GM21526 (cell line): ENCODE data around the gene IRF7.
A peak's percentile ranks its signal among the peaks of the same experiment; 100 is the strongest.
"Not testable (repeated sequence)": the region's sequence is repeated elsewhere in the genome, so short reads cannot be mapped to it uniquely, and the experiment has no call there.

Experiments
- ATAC-seq: cut with Tn5 transposase; IDR thresholded peaks from one replicate; pipeline ENCODE4 v1.9.1; 2021; ENCODE audit warnings: moderate library complexity; ENCODE audit not compliant: unreplicated experiment, low FRiP score

Gene IRF7

GRCh38 chr11:615504-616319 is at the start of gene IRF7:
Gene IRF7 (minus strand): TSS chr11:615950. CDS start chr11:615364, 586 bp downstream.
- ATAC-seq, result peak; percentile 78

DNA sequence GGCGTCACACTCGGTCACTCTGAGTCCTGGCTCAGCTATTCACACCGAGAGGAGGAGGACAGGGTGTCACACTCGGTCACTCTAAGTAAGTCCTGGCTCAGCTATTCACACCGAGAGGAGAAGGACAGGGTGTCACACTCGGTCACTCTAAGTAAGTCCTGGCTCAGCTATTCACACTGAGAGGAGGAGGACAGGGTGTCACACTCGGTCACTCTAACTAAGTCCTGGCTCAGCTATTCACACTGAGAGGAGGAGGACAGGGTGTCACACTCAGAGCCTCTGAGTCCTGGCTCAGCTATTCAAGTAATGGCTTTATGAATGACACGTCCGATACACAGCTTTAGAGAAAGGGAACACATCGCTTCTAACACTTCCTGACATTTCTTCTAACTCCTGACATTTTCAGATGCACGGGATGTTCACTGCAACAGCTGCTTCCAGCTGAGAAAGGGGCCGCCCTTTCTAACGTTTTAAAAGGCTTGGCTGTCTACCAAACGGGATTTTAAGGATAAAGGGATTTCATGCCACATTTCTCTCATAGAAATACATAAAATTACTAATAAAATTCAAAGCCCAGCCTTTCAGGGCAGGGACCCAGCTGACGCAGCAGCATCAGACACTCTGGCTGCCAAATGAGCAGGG is 49.4 kb upstream of the IRF7 start:
- no peak for ATAC-seq

DNA sequence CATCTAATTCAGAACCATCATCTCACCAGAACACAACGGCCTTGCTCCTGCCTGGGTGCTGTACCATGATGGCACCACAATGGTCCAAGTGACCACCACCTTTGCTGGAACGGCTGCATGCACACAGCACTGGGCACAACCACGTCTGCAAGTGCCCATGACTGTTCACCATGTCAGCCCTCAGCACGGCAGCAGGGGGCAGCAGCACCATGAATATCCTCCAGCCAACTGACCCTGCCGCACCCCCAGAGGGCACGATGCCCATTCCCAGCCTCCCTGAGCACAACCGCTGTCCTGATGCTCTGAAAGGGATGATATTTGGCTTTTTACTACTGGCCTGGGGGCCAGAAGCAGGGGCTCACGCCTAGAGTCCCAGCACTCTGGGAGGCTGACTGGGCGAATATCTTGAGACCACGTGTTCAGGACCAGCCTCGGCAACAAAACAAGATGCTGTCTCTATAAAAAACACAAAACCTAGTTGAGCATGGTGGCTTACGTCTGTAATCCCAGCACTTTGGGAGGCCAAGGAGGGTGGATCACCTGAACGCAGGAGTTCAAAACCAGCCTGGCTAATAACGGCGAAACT is 47.0 kb upstream of the IRF7 start:
- no peak for ATAC-seq

DNA sequence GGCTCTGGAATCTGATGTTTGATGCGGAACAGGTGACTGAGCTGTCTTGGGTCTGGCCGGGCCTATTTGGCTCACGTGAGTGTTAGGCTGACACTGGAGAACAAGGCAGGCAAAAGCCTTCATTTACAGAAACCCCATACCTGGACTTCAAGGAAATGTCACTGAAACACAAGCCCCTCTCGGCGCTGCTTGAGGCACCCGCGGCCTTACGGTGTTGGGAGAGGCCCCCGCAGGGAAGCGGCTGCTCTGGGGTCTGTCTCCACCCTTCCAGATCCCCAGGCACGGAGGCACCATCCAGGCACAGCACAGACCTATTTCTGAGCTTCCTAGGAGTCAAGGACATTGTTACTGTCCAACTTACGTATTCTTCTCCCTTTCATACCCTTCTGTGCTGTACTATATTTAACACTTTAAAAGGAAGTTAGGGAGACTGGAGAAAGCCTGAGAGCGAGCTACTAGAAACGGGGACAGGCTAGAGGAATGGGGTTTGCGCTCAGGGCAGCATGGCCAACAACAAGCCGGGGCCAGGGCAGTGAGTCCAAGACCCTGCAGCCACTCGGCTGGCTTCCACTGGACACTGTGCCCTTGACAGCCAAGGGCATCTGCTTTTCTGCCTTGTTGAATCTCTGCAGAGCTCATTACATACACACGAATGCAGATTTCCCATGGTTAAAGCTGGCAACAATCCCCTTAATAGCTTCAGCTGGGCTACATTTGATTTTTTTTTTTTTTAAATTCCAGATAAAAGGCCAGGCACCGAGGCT is 45.1 kb upstream of the IRF7 start:
- no peak for ATAC-seq

DNA sequence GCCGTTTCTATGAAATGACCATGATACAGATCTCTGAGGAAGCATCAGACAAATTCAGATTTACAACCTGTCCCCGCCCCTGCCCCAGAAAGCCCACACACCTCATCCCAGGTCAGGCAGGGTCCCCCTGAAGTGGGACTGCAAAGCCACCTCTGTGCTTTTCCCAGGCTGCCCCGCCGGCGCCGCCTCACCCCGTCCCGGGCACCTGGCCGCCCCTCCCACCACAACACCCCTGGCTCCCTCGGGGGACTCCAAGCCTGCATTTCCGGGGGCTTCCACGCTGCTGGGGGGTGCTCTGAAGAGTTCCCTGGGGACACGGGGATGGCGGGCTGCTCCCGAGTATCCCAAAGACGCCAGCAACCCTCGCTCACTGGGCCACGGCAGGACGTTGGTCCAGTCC is 44.5 kb upstream of the IRF7 start:
- ATAC-seq, result no peak

GRCh38 chr11:659532-660085 is 43.9 kb upstream of the IRF7 start:
- no peak for ATAC-seq

DNA sequence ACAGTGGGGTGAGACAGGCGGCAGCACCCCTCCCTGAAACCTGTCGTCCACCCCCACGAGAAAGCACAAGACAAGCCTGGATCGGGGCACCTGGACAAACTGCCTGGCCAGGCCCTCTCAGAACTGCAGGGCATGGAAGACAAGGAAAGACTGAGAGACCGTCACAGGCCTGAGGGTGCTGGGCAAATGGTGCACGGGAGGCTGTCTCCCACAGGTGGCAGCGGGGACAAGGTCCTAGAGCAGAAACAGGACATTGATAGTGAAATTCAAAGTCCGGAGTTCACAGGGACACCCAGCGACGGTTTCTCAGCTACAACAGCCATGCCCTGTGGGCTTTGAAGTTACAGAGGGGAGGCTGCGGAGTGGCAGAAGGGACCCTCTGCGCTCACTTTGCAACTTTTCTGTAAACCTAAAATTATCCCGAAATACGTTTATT is 42.0 kb upstream of the IRF7 start:
- ATAC-seq, result no peak

DNA sequence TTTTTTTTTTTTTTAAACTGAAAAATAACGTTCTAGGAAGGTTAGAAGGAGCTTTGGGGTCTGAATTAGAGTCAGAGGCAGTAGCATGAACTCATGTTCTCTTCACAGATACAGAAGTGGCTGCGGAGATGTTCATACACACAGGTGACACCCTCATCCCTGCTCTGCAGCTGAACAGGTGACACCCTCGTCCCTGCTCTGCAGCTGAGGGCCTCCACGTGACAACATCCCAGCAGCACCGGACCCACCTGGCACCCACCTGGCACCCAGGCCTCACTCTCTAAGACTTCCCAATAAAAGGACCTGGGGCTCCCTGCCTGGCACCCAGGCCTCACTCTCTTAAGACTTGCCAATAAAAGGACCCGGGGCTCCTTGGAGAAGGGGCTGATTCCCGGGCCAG is 41.1 kb upstream of the IRF7 start:
- ATAC-seq, result no peak

GRCh38 chr11:656426-656825 is 40.7 kb upstream of the IRF7 start:
- ATAC-seq, result no peak

DNA sequence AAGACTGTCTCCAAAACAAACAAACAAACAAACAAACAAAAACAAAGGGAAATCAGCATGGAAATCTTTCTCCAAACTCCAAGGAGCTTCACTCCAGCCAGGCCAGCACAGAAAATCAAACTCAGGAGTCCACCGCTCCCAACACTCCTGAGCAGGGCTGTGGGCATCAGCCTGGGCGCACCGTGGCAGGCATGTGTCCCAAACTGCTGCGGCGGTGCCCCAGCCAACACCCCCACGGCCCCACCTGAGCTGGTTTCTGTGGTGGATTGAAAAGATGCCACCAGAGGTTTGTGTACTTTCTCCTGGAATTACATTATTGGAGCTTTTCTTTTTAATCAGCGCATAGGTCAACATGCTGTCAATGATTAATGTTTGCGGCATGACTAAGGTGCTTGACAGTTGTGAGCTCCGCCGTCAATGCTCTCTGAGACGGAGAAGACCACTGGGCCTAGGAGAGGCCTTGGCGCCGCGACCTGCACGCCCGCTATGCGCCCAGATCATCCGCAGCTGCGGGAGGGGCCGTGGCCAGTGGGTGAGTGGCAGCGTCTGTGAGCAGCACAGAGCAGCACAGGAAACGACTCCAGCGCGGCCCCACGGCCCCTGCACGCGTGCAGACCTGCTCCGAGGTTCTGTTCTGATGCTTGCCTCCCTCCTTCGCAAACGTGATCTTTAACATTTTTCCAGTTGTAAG is 39.4 kb upstream of the IRF7 start:
- ATAC-seq, result no peak

DNA sequence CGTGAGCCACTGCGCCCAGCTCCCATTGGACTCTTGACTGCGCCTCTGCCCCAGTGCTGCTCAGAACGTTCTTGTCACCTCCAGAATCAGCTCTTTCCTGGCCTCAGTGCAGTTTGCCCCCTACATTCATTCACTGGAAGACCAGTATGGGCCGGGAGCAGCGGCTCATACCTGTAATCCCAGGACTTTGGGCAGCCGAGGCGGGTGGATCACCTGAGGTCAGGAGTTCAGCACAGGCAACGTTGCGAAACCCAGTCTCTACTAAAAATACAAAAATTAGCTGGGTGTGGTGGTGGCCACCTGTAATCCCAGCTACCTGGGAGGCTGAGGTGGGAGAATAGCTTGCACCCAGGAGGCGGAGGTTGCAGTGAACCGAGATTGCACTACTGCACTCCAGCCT is 38.7 kb upstream of the IRF7 start:
- not testable (repeated sequence) for ATAC-seq

DNA sequence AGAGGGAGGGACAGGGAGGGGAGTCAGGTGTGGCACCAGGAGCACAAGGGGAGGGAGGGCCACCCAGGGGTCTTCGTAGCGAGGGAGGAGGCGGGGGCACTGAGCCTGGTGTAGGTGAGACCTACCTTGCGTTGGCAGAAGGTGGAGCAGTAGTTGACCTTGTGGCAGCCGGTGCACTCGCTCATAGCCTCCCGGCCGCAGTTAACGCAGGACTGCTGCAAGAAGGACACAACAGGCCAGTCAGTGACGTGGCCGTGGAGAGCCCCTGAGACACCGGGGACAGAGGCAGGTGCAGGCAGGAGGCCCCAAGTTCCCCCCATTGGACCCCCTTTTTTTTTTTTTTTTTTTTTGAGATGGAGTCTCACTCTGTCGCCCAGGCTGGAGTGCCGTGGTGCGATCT is 38.1 kb upstream of the IRF7 start:
- ATAC-seq, result no peak

GRCh38 chr11:653136-653535 is 37.4 kb upstream of the IRF7 start:
- not testable (repeated sequence) for ATAC-seq

GRCh38 chr11:650482-650881 is 34.7 kb upstream of the IRF7 start:
- no peak for ATAC-seq

- ATAC-seq, result not testable (repeated sequence)
These were observed 32.0 kb upstream of the IRF7 start for GRCh38 chr11:647672-648158.

GRCh38 chr11:646214-646613 is 30.5 kb upstream of the IRF7 start:
- no peak for ATAC-seq

DNA sequence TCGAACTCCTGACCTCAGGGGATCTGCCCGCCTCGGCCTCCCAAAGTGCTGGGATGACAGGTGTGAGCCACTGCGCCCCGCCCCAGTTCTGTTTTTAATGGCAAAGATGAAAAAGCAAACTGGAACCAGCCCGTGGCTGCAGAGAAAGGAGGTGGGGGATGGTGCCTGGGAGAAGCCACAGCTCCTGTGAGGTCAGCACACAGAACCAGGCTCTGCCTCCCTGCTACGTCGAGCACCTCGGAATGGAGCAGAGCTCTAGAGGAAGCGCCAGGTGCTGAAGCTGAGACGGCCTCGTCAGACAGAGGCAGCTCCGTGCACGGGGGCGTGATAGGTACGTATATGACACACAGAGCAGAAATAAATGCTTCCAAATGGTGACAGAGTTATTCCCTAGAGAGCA is 29.8 kb upstream of the IRF7 start:
- ATAC-seq, result no peak

DNA sequence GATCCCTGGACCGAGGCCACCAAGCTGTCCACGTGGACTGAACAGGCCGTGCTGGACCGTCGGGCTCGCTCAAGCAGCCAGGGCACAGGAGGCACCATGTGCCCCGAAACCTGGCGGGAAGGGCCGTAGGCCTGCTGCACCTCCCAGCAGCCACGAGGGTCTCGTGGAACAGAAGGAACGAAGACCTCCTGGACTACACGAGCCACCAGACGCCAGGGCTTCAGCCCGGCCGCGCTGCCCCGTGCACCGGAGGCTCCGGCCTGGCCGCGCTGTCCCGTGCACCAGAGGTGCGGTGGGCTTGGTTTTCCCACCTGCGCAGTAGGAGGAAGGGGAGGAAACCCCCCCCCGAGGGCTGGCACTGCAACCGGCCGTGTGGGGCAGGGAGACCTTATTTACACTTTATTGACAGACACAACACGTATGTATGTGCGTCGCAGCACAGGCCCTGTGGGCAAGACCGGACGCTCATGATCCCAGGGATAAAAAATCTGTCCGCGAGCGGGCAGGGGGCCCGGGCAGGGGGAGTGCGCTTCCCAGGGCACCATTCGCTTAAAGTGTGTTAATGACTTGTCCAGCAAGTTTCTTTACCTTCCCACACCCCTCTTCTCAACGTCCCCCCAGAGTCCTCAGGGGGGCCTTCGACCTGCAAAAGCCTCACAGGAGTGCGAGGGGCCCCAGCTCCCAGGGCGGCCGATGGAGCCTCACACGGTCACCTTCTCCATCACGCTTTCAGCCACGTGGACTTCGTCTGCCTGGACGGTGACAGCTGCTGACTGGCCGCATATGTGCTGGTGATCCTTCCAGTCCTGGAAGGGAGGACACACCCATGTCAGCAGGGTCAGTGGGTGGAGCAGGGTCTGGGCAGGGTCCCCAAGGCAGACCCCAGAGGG is 28.3 kb upstream of the IRF7 start:
- ATAC-seq, result no peak

DNA sequence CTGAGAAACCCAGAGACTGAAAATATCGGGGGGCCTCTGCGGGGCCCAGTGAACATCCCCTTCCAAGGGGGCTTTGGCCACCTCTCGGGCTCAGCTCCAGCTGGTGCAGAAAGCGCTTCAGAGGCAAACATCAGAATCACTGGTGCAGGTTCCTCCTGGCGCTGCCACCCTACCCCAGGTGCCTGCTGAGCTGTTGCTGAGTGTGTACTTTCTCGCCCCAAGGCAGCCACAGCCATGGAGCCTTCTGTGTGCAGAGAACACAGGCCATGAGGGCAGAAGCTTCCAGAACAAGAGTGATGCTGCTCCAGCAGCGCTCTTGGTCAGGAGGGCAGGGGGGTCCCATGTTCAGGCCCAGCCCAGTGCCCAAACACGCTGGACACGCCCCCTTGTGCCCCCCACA is 27.6 kb upstream of the IRF7 start:
- ATAC-seq, result no peak
